Activated T-cell treated with anti-CD3 and anti-CD28 coated beads, Interleukin-2, amount 50 U/mL, for 24 hours (primary cell): Measurements from ENCODE around the gene TMEM74B.

ENCODE experiments used
- DNase-seq: peaks from one replicate; pipeline ENCODE4 v3.0.0-alpha.2; 2020
- H3K27ac Mint-ChIP-seq: 2 replicates; pipeline ENCODE4 v1.8.0; 2020; ENCODE audit warnings: mild to moderate bottlenecking, mixed read lengths
- H3K27me3 Mint-ChIP-seq: 2 replicates; pipeline ENCODE4 v1.8.0; 2020; ENCODE audit warnings: mixed read lengths
- H3K36me3 Mint-ChIP-seq: 2 replicates; pipeline ENCODE4 v1.8.0; 2020; ENCODE audit warnings: low read depth, mixed read lengths
- H3K4me1 Mint-ChIP-seq: 2 replicates; pipeline ENCODE4 v1.8.0; 2020; ENCODE audit warnings: low read depth, mixed read lengths
- H3K4me3 Mint-ChIP-seq: 2 replicates; pipeline ENCODE4 v1.8.0; 2020; ENCODE audit warnings: mild to moderate bottlenecking, moderate library complexity, mixed read lengths
- H3K9me3 Mint-ChIP-seq: 2 replicates; pipeline ENCODE4 v1.8.0; 2020; ENCODE audit warnings: mixed read lengths

Gene TMEM74B

GRCh38 chr20:1177680-1178079 is 7.1 kb downstream of the TMEM74B start:
- DNase-seq = no peak
- peaks cover 48% of the 10 kb centered on the region for H3K36me3 Mint-ChIP-seq
- peaks cover 5% of the 10 kb centered on the region for H3K27me3 Mint-ChIP-seq
- H3K9me3 Mint-ChIP-seq = no peaks in the 10 kb centered on the region
- no peaks in the 10 kb centered on the region for H3K4me1 Mint-ChIP-seq
- no peak overlapping the region for H3K4me3 Mint-ChIP-seq
- no peak overlapping the region for H3K27ac Mint-ChIP-seq

- H3K27me3 Mint-ChIP-seq = no peaks in the 10 kb centered on the region
- no peaks in the 10 kb centered on the region for H3K4me1 Mint-ChIP-seq
- H3K27ac Mint-ChIP-seq = no peak overlapping the region
- H3K4me3 Mint-ChIP-seq = no peak overlapping the region
- H3K36me3 Mint-ChIP-seq = peaks cover 70% of the 10 kb centered on the region
- no peaks in the 10 kb centered on the region for H3K9me3 Mint-ChIP-seq
- no peak for DNase-seq
Observed at GRCh38 chr20:1174787-1175186, 10.0 kb downstream of the TMEM74B start.

GRCh38 chr20:1173698-1174097 is 11.1 kb downstream of the TMEM74B start:
- DNase-seq = no peak
- no peaks in the 10 kb centered on the region for H3K9me3 Mint-ChIP-seq
- H3K27me3 Mint-ChIP-seq = no peaks in the 10 kb centered on the region
- no peak overlapping the region for H3K4me3 Mint-ChIP-seq
- H3K36me3 Mint-ChIP-seq = peaks cover 78% of the 10 kb centered on the region
- no peak overlapping the region for H3K27ac Mint-ChIP-seq
- H3K4me1 Mint-ChIP-seq = no peaks in the 10 kb centered on the region

- H3K9me3 Mint-ChIP-seq = no peaks in the 10 kb centered on the region
Observed at GRCh38 chr20:1171461-1172093, 13.2 kb downstream of the TMEM74B start.

GRCh38 chr20:1169224-1169623 is 15.6 kb downstream of the TMEM74B start:
- Mint-ChIP-seq H3K36me3 (peaks cover 96% of the 10 kb centered on the region), H3K9me3 (no peaks in the 10 kb centered on the region), H3K27me3 (no peaks in the 10 kb centered on the region), H3K27ac (no peak overlapping the region), H3K4me1 (no peaks in the 10 kb centered on the region), H3K4me3 (no peak overlapping the region)
- DNase-seq = no peak

More at GRCh38 chr20:1171461-1172093, 13.2 kb downstream of the TMEM74B start:
- DNase-seq = no peak
- no peaks in the 10 kb centered on the region for H3K27me3 Mint-ChIP-seq
- H3K27ac Mint-ChIP-seq = no peak overlapping the region
- no peak overlapping the region for H3K4me3 Mint-ChIP-seq
- peaks cover 90% of the 10 kb centered on the region for H3K36me3 Mint-ChIP-seq
- no peaks in the 10 kb centered on the region for H3K4me1 Mint-ChIP-seq

- H3K36me3 Mint-ChIP-seq = peaks cover 96% of the 10 kb centered on the region
- no peaks in the 10 kb centered on the region for H3K27me3 Mint-ChIP-seq
- no peak overlapping the region for H3K4me3 Mint-ChIP-seq
- no peaks in the 10 kb centered on the region for H3K9me3 Mint-ChIP-seq
- no peak for DNase-seq
- H3K27ac Mint-ChIP-seq = no peak overlapping the region
- H3K4me1 Mint-ChIP-seq = no peaks in the 10 kb centered on the region
Observed at GRCh38 chr20:1166948-1167720, 17.6 kb downstream of the TMEM74B start.

GRCh38 chr20:1165941-1166340 is 18.8 kb downstream of the TMEM74B start:
- H3K9me3 Mint-ChIP-seq = no peaks in the 10 kb centered on the region
- no peak overlapping the region for H3K27ac Mint-ChIP-seq
- peaks cover 97% of the 10 kb centered on the region for H3K36me3 Mint-ChIP-seq
- H3K27me3 Mint-ChIP-seq = no peaks in the 10 kb centered on the region
- no peaks in the 10 kb centered on the region for H3K4me1 Mint-ChIP-seq
- no peak overlapping the region for H3K4me3 Mint-ChIP-seq
- DNase-seq = no peak

- DNase-seq = no peak
- H3K36me3 Mint-ChIP-seq = peaks cover 97% of the 10 kb centered on the region
- peak overlapping the region; percentile 27 for H3K27ac Mint-ChIP-seq
- no peak overlapping the region for H3K4me3 Mint-ChIP-seq
- H3K27me3 Mint-ChIP-seq = no peaks in the 10 kb centered on the region
- H3K9me3 Mint-ChIP-seq = no peaks in the 10 kb centered on the region
- no peaks in the 10 kb centered on the region for H3K4me1 Mint-ChIP-seq
Observed at GRCh38 chr20:1165521-1165920, 19.3 kb downstream of the TMEM74B start.

GRCh38 chr20:1164871-1165270 is 19.9 kb downstream of the TMEM74B start:
- peaks cover 97% of the 10 kb centered on the region for H3K36me3 Mint-ChIP-seq
- H3K4me1 Mint-ChIP-seq = no peaks in the 10 kb centered on the region
- no peaks in the 10 kb centered on the region for H3K27me3 Mint-ChIP-seq
- no peak for DNase-seq
- peak overlapping the region; percentile 27 for H3K27ac Mint-ChIP-seq
- no peaks in the 10 kb centered on the region for H3K9me3 Mint-ChIP-seq
- no peak overlapping the region for H3K4me3 Mint-ChIP-seq

GRCh38 chr20:1163653-1164052 is 21.1 kb downstream of the TMEM74B start:
- Mint-ChIP-seq H3K27ac (no peak overlapping the region), H3K4me3 (no peak overlapping the region), H3K4me1 (no peaks in the 10 kb centered on the region), H3K9me3 (no peaks in the 10 kb centered on the region), H3K27me3 (no peaks in the 10 kb centered on the region), H3K36me3 (peaks cover 87% of the 10 kb centered on the region)
- DNase-seq = no peak

GRCh38 chr20:1163105-1163504 is 21.7 kb downstream of the TMEM74B start:
- Mint-ChIP-seq H3K9me3 (no peaks in the 10 kb centered on the region), H3K27me3 (no peaks in the 10 kb centered on the region), H3K4me1 (no peaks in the 10 kb centered on the region), H3K4me3 (no peak overlapping the region), H3K36me3 (peaks cover 85% of the 10 kb centered on the region), H3K27ac (no peak overlapping the region)
- no peak for DNase-seq

GRCh38 chr20:1160991-1161390 is 23.8 kb downstream of the TMEM74B start:
- Mint-ChIP-seq H3K9me3 (no peaks in the 10 kb centered on the region), H3K4me1 (no peaks in the 10 kb centered on the region), H3K27ac (no peak overlapping the region), H3K27me3 (no peaks in the 10 kb centered on the region), H3K36me3 (peaks cover 85% of the 10 kb centered on the region), H3K4me3 (no peak overlapping the region)
- DNase-seq = no peak

- no peaks in the 10 kb centered on the region for H3K4me1 Mint-ChIP-seq
- no peak overlapping the region for H3K4me3 Mint-ChIP-seq
- no peak for DNase-seq
- no peak overlapping the region for H3K27ac Mint-ChIP-seq
- no peaks in the 10 kb centered on the region for H3K9me3 Mint-ChIP-seq
- H3K27me3 Mint-ChIP-seq = no peaks in the 10 kb centered on the region
- H3K36me3 Mint-ChIP-seq = peaks cover 85% of the 10 kb centered on the region
Observed at GRCh38 chr20:1160496-1160895, 24.3 kb downstream of the TMEM74B start.

- H3K36me3 Mint-ChIP-seq = peaks cover 85% of the 10 kb centered on the region
- no peaks in the 10 kb centered on the region for H3K9me3 Mint-ChIP-seq
Observed at GRCh38 chr20:1155342-1155741, 29.4 kb downstream of the TMEM74B start.

GRCh38 chr20:1154691-1155090 is 30.1 kb downstream of the TMEM74B start:
- Mint-ChIP-seq H3K36me3 (peaks cover 84% of the 10 kb centered on the region), H3K4me1 (peaks cover 16% of the 10 kb centered on the region), H3K4me3 (no peak overlapping the region), H3K27me3 (no peaks in the 10 kb centered on the region), H3K27ac (no peak overlapping the region), H3K9me3 (peaks cover 2% of the 10 kb centered on the region)
- DNase-seq = no peak

More at GRCh38 chr20:1155342-1155741, 29.4 kb downstream of the TMEM74B start:
- no peak for DNase-seq
- H3K4me1 Mint-ChIP-seq = peaks cover 11% of the 10 kb centered on the region
- no peaks in the 10 kb centered on the region for H3K27me3 Mint-ChIP-seq
- H3K27ac Mint-ChIP-seq = no peak overlapping the region
- no peak overlapping the region for H3K4me3 Mint-ChIP-seq
